HCT116 (cell line): ENCODE results near the gene CIZ1. TPM values are rescaled to one million over a fixed set of nuclear protein-coding genes. Genes with fewer than 3 reads are reported as not detected.
A peak's percentile ranks its signal among the peaks of the same experiment; 100 is the strongest.

ENCODE experiments used
- ATAC-seq: fragments of 200-7000 bp; cut with Tn5 transposase; 2 replicates; pipeline ENCODE4 v1.9.1; 2020; ENCODE audit warnings: mild to moderate bottlenecking, moderate library complexity
- BruUV-seq: library from RNA; stranded (reverse); fragments of 400-500 nt; replicated peaks from 2 replicates; lab custom pipeline; 2021; lab: Mats Ljungman, UMichigan
- CTCF ChIA-PET: fragments of 300-600 bp; sonication (Branson Sonifier 250); formaldehyde crosslinking; loops from one replicate; lab custom pipeline; 2021; ENCODE audit warnings: antibody characterized with exemption; lab: Charles Lee
- POLR2A ChIA-PET: fragments of 300-600, 350-600 bp; sonication (Branson Sonifier 250); formaldehyde crosslinking; loops from one replicate; lab custom pipeline; 2021; ENCODE audit warnings: antibody characterized with exemption; lab: Charles Lee
- RAD21 ChIA-PET, 2 experiments: fragments of 300-600 bp; sonication (Branson Sonifier 250); formaldehyde crosslinking; loops; one replicate each; lab custom pipeline; 2023; ENCODE audit warnings: low total read pairs in 2 of 2; ENCODE audit not compliant: uncharacterized antibody in 2 of 2, unreplicated experiment in 2 of 2, low non-redundant PET in 1 of 2; lab: Charles Lee
- DNase-seq: peaks from one replicate; pipeline ENCODE4 v3.0.0-alpha.2; 2010; ENCODE audit warnings: low read depth, low spot score
- H2AFZ ChIP-seq: fragments of 200-600 bp; shearing (Covaris generic), sonication (generic); 2 replicates; pipeline ENCODE4 v1.6.1; 2017; ENCODE audit warnings: low read depth, mixed run types, mixed read lengths, antibody characterized with exemption, low read length; ENCODE audit not compliant: poor library complexity, severe bottlenecking
- H3K27ac ChIP-seq: 2 replicates; pipeline ENCODE4 v1.5.1; 2012; ENCODE audit warnings: low read depth, low read length
- H3K27me3 ChIP-seq: fragments of 200-600 bp; sonication (generic); 2 replicates; pipeline ENCODE4 v1.6.1; 2016; ENCODE audit warnings: mixed run types, low read length, mixed read lengths; ENCODE audit not compliant: insufficient read depth
- H3K36me3 ChIP-seq, 2 experiments: fragments of 200-500 bp in 1 of 2; fragments of 200-600 bp in 1 of 2; sonication (Bioruptor generic) in 1 of 2; sonication (generic) in 1 of 2; 2 replicates each; pipeline versions ENCODE4 v1.5.1 to v1.6.1; 2014 to 2016; ENCODE audit warnings: low read length in 2 of 2, inconsistent platforms in 1 of 2, mixed read lengths in 1 of 2, mixed run types in 1 of 2; ENCODE audit not compliant: insufficient read depth in 2 of 2, control insufficient read depth in 1 of 2
- H3K4me1 ChIP-seq, 2 experiments: fragments of 200-600 bp in 1 of 2; sonication (generic) in 1 of 2; 2 replicates each; pipeline versions ENCODE4 v1.5.1 to v1.6.1; 2012 to 2017; ENCODE audit warnings: low read length in 2 of 2, inconsistent platforms in 1 of 2, mild to moderate bottlenecking in 1 of 2, mixed read lengths in 1 of 2, mixed run types in 1 of 2, moderate library complexity in 1 of 2; ENCODE audit not compliant: insufficient read depth in 2 of 2, control insufficient read depth in 1 of 2
- H3K4me2 ChIP-seq: fragments of 200-600 bp; sonication (generic); 2 replicates; pipeline ENCODE4 v1.6.1; 2017; ENCODE audit warnings: mixed run types, low read length, mixed read lengths
- H3K4me3 ChIP-seq, 2 experiments: fragments of 200-600 bp in 1 of 2; sonication (generic) in 1 of 2; replicated peaks in 1 of 2; 2 replicates each; pipeline ENCODE4 v1.5.1; 2011 to 2016; ENCODE audit warnings: low read length in 2 of 2, control low read depth in 1 of 2, low read depth in 1 of 2, mild to moderate bottlenecking in 1 of 2, mixed read lengths in 1 of 2, mixed run types in 1 of 2
- H3K79me2 ChIP-seq: fragments of 200-600 bp; sonication (generic); 2 replicates; pipeline ENCODE4 v1.6.1; 2017; ENCODE audit warnings: mild to moderate bottlenecking, mixed run types, low read length, moderate library complexity, mixed read lengths; ENCODE audit not compliant: insufficient read depth
- H3K9ac ChIP-seq: fragments of 200-600 bp; sonication (generic); 2 replicates; pipeline ENCODE4 v1.6.1; 2016; ENCODE audit warnings: low read length, mixed read lengths
- H3K9me2 ChIP-seq: fragments of 200-600 bp; sonication (generic), shearing (Covaris generic); 2 replicates; pipeline ENCODE4 v1.6.1; 2017; ENCODE audit warnings: mixed run types, mild to moderate bottlenecking, moderate library complexity; ENCODE audit not compliant: insufficient read depth
- H3K9me3 ChIP-seq, 2 experiments: fragments of 200-500 bp in 1 of 2; fragments of 200-600 bp in 1 of 2; sonication (Bioruptor generic) in 1 of 2; sonication (generic) in 1 of 2; 2 replicates each; pipeline ENCODE4 v1.6.1; 2014 to 2017; ENCODE audit warnings: low read length in 2 of 2, mixed read lengths in 2 of 2, inconsistent platforms in 1 of 2, low read depth in 1 of 2, mild to moderate bottlenecking in 1 of 2, mixed run types in 1 of 2, moderate library complexity in 1 of 2; ENCODE audit not compliant: control insufficient read depth in 1 of 2, insufficient read depth in 1 of 2
- H4K20me1 ChIP-seq: fragments of 200-600 bp; sonication (generic), shearing (Covaris generic); 2 replicates; pipeline ENCODE4 v1.6.1; 2017; ENCODE audit warnings: mixed run types, mild to moderate bottlenecking, moderate library complexity; ENCODE audit not compliant: insufficient read depth
- EZH2 ChIP-seq: fragments of 200-600 bp; sonication (generic); IDR thresholded peaks from 2 replicates; pipeline ENCODE4 v1.6.1; 2017; ENCODE audit warnings: antibody characterized with exemption, mixed run types
- FOSL1 ChIP-seq: IDR thresholded peaks from 2 replicates; pipeline ENCODE4 v1.6.1; 2012; ENCODE audit warnings: low read depth
- POLR2A ChIP-seq: IDR thresholded peaks from 2 replicates; pipeline ENCODE4 v1.7.0; 2011; ENCODE audit warnings: borderline replicate concordance; ENCODE audit not compliant: insufficient read depth, insufficient read length; ENCODE audit errors: extremely low read depth
- POLR2AphosphoS5 ChIP-seq: IDR thresholded peaks from 2 replicates; pipeline ENCODE4 v1.6.1; 2011; ENCODE audit warnings: mild to moderate bottlenecking, low read depth, low read length, moderate library complexity
- RAD21 ChIP-seq: IDR thresholded peaks from 2 replicates; pipeline ENCODE4 v1.6.1; 2012; ENCODE audit warnings: low read depth, mild to moderate bottlenecking
- SRF ChIP-seq: IDR thresholded peaks from 2 replicates; pipeline ENCODE4 v1.6.1; 2012; ENCODE audit warnings: low read depth
- YY1 ChIP-seq: IDR thresholded peaks from 2 replicates; pipeline ENCODE4 v1.6.1; 2011; ENCODE audit warnings: low read length, low read depth, moderate library complexity, mild to moderate bottlenecking; ENCODE audit not compliant: insufficient replicate concordance; ENCODE audit errors: extremely low read depth
- ZFX ChIP-seq: fragments of 450-650 bp; IDR thresholded peaks from 2 replicates; pipeline ENCODE4 v1.6.1; 2017
- intact Hi-C: fragments of 100-400 bp; cut with micrococcal nuclease; formaldehyde crosslinking; loops from 2 replicates; pipeline ENCODE4 v1.10.0; 2022
- total RNA-seq: library from RNA; stranded (reverse); gene quantifications from one replicate; pipeline ENCODE4 v1.2.1, GENCODE V29; 2021; ENCODE audit not compliant: unreplicated experiment

CIZ1 gene
- total RNA-seq, 1 experiment from 2014 or later = 144 TPM

DNA sequence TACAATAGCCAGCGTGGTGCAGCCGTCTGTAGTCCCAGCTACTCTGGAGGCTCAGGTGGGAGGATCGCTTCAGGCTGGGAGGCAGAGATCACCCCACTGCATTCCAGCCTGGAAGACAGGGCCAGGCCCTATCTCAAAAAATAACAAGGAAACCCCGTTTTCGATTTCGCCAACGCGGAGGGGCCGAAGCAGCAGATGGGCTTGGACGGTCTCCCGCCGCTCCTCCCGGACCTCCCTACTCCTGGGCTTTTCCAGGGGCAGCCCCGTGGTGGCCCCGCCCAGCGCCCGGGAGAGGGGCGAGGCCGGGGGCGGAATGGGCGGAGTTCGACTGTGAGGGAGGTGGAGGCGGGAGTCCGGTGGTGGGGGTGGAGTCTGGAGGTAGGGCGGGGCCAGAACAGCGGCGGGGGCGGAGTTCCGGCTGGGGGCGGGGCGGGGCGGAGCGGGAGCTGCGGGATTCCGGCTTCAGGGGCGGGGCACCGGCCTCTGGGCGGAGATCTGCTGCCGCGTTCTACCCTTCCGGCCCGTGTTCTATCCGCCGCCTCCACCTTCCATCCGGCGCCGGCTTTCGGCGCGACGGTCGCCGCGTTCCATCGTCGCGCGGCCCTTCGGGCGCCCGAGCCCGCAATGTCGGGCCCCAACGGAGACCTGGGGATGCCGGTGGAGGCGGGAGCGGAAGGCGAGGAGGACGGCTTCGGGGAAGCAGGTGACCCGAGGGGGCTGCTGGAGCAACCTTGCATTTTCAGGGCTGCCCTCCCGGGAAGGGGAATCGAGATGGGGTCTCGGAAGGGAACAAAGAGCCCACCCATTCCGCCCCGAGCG is 31.4 kb downstream of the CIZ1 start, which contains the start of gene BBLN:
TSS of gene BBLN (plus strand) at position 482 of the 819 bp plus-strand sequence. CDS start at position 625, 143 bp downstream.
- no TSS peak for BruUV-seq
- Histone ChIP-seq H4K20me1 (no peaks in the 10 kb centered on the region), H3K9me3 (no peaks in the 10 kb centered on the region), H3K9ac (peak within 1 kb of the TSS; percentile 96), H3K79me2 (peaks cover 13% of the 10 kb centered on the region), H3K4me3 (peak within 1 kb of the TSS; percentile 91 to 99)
- peak; percentile 88 for DNase-seq
- ChIA-PET CTCF (interaction anchor here (0.6 to 4.0 kb wide), 7 partner anchors 9 to 260 kb away, joined by 3 to 19 read pairs (median 4); no protein-coding TSS in a partner anchor), RAD21 (no interaction called here), POLR2A (interaction anchor here (0.6 to 1.8 kb wide), 8 partner anchors 9 to 146 kb away, joined by 3 to 7 read pairs (median 4); no protein-coding TSS in a partner anchor)
- ATAC-seq = peak; percentile 91
- TF ChIP-seq RAD21 (no peak), SRF (no peak), YY1 (peak; percentile 49), POLR2AphosphoS5 (peak; percentile 93), FOSL1 (no peak), POLR2A (peak; percentile 89), EZH2 (no peak)
- TF ChIP-seq, all 23 proteins: peak for 3
- intact Hi-C loops = no loop called here
- Histone ChIP-seq H3K4me1 (peaks cover 0 to 17% of the 10 kb centered on the region in 2 experiments; a peak in 2 of 4 replicates), H3K27me3 (no peaks in the 10 kb centered on the region), H2AFZ (peak within 1 kb of the TSS; percentile 7), H3K4me2 (peak within 1 kb of the TSS; percentile 99), H3K27ac (peak within 1 kb of the TSS; percentile 97), H3K9me2 (no peaks in the 10 kb centered on the region), H3K36me3 (peaks cover 0 to 4% of the 10 kb centered on the region in 2 experiments; a peak in 1 of 4 replicates)

DNA sequence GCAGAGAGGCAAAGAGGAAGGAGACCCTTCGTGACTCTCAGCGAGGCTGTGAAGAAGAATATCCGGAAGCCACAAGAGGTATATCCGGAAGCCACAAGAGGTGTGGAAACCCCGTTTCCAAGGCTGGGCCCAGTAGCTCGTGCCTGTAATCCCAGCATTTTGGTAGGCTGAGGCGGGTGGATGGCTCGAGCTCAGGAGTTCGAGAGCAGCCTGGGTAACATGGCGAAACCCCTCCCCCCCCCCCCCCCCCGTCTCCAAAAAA is 31.9 kb downstream of the CIZ1 start:
- intact Hi-C loops = no loop called here
- TSS peak; percentile 97 for BruUV-seq
- ATAC-seq = peak; percentile 48

More for the DNA sequence above, 31.9 kb downstream of the CIZ1 start:
- Histone ChIP-seq H3K9ac (peak overlapping the region; percentile 86), H3K27me3 (no peaks in the 10 kb centered on the region), H3K4me1 (peaks cover 0 to 17% of the 10 kb centered on the region in 2 experiments; a peak in 2 of 4 replicates), H2AFZ (peak overlapping the region; percentile 7), H3K9me3 (no peaks in the 10 kb centered on the region), H3K36me3 (peaks cover 0 to 4% of the 10 kb centered on the region in 2 experiments; a peak in 1 of 4 replicates), H3K27ac (peak overlapping the region; percentile 97), H3K4me2 (peak overlapping the region; percentile 99), H3K9me2 (no peaks in the 10 kb centered on the region), H4K20me1 (no peaks in the 10 kb centered on the region), H3K79me2 (peaks cover 13% of the 10 kb centered on the region), H3K4me3 (peak overlapping the region; percentile 58 to 99)
- RAD21 ChIA-PET = no interaction called here
- DNase-seq = no peak
- POLR2A ChIA-PET = interaction anchor here (0.6 to 1.8 kb wide), 8 partner anchors 8 to 147 kb away, joined by 3 to 7 read pairs (median 4); no protein-coding TSS in a partner anchor
- TF ChIP-seq POLR2A (peak; percentile 25), ZFX (peak; percentile 26; the same call in 1 of the 2 replicates), RAD21 (no peak), POLR2AphosphoS5 (peak; percentile 52; the same call in 1 of the 2 replicates)
- CTCF ChIA-PET = interaction anchor here (0.9 to 4.0 kb wide), 6 partner anchors 8 to 41 kb away, joined by 3 to 19 read pairs (median 4); no protein-coding TSS in a partner anchor
